Measurements from ENCODE around the gene INPP4A.
A peak's percentile ranks its signal among the peaks of the same experiment; 100 is the strongest.

Gene INPP4A

DNA sequence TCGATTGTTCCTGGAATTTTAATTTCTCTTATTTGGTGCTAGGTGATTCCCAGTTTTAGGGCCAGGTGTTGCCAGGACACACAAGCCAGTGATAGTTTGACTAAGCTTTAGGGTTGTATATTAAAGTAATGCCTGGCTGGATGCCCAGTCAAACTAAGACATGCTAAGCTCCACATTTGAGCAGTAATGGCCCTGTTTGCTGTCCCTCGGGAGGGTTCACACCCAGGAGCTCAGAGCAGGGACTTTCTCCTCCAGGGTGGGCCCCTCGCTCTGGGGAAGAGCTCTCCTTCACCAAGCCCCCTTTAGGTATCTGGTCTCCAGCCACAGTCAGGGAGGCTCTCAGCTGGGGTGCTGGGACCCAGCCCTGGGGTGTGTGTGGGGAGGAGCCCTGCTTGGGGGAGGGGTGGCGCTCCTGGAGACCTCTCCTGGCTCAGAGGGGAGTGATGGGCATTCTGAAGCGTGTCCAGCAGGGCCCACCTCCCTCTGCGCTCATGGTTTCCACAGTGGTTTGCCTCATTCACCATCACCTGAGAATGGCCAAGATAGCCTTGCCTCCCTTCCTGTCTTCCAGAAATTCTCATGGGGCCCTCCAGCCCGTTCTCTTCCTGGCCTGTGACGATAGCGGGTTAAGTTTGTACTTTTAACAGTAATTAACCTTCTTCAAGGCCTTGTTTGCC, 31.7 kb downstream of the INPP4A start:
- DNase-seq (ENCODE audit: low read depth): no peak

DNA sequence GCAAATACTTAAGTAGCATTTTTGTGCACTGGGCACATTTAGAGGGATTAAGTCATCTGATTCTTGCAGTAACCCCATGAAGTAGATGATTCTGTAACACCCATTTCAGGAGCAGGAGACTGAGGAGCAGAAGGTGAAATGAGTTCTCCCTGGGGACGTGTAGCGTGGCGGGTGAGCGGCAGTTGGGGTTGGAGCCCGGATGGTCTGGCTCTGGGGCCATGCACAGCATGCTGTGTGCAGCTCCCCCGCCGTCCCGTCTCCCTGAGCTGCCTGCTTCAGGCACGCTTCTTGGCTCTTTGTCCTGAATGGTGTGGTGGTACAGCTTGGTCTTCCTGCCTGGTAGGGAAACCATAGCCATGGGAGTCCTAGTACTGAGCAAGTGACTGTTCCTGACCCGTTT, 32.4 kb downstream of the INPP4A start:
- DNase-seq (ENCODE audit: low read depth): no peak

DNA sequence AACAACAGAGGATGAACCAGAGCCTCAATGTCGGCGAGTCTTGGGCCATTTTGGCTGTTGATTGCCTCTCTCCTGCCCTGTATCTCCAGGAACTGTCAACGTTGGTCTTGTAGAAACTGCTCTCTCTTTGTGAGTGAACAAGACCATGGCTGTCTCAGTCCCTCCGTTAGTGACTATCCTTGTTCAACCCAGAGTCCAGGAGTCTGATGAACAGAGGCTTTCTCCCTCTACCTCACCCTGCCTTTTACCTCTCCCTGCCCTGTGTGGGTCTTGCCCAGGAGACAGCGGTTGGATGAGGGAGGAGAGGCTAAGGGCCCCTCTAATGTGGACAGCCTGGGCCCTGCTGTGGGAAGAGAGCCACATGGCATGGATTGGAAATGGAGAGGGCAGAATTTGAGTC, 32.8 kb downstream of the INPP4A start:
- DNase-seq (ENCODE audit: low read depth): no peak

DNA sequence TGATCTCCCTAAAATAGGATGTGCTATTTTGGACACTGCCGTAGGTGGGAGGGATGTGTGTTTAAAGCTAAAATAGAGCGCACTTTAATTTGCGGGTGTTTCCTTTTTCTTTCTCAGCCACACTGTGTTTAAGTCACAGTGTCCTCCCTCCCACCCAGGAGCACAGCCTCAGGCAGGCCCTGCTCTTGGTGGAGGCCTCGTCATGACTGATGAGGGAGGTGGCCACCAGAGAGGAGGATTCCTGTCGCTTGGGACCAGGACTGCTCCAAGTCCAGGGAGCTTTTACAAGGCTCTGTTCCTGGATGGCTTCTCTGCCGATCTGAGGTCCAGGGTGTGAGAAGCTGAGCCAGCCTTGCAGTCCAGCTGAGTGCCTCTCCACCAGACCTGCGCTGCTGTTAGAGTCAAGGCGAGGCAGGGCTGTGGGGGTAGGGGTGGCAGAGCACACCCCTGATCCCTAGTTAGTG, 33.5 kb downstream of the INPP4A start:
- DNase-seq (ENCODE audit: low read depth): no peak

DNA sequence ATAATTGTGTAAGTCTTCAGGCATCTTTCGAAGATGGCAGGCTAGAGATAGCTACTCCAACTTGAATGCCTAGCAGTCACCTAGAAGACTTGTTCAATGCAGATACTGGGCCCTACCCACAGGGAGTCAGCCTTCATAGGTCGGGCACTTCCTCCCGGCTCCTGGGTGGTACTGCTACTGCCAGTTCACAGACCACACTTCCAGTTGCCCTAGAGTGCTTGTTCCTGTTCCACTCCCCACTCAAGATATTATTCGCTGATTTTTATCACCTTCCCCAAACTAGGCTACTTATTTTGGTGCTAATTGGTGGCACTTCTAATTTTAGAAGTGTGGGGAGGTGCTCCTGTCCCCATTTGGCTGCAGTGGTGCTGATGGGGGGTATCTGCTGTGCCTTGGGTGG, 34.2 kb downstream of the INPP4A start:
- DNase-seq (ENCODE audit: low read depth): no peak

DNA sequence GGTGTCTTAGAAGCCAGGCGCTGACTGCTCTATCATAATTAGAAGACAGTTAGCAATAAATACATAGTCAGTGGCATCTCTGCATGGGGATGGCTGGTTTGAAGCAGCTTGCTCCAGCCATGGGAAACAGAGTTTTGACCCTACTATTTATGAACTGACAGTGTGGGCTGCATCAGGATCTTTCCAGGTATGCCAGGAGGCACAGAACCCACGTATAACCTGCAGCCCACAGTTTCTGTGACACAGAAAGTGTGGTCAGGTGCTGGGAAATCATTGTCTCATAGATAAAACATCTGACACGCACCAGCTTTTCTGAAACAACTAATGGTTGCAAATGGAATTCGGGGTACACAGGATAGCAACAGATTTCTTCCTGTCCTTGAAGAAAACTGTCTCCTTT, 34.7 kb downstream of the INPP4A start:
- DNase-seq (ENCODE audit: low read depth): no peak

DNA sequence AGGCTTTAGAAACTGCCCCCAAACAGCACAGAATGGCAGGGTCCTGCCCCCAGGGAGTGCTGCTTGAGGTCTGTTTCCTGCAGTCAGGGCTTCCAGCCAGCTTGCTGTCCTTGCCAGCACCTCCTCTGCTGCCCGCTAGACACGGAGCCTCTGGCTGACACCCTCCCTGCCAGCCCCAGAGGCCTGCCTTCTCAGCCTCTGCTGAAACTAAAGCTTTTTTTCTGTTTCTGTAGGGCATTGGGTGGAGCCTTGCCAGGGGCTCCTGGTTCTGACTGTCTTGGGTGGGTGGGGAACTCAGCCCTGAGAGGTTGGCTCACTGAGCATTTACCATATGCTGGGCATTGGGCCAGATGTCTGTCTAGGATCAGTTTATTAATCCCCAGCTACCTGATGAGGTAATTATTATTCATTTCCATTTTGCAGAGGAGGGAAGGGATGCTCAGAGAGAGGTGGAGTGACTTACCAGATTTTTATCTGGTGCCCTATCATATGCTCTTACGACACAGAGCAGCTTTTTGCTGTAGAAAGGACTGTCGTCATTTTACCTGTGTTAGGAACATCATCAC, 35.4 kb downstream of the INPP4A start:
- peak; percentile 96 for DNase-seq (ENCODE audit: low read depth)

DNA sequence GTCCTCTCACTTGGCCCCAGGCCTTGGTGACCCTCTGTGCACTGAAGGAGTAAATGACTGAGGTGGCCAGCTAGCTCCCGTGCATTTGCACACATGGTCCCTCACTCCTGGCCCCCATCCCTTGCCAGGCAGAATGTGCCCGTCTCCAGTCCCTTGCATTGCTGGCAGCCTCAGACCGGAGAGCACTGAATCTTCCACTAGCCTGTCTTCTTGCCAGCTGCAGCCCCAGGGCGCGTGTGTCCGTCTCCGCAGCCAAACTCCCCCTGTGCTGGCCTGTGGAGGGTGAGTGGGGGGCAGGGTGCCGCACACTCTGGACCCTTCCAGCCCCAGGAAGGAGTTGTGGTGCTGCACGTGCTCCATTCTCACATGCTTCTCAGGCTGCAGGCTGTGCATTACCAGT, 35.9 kb downstream of the INPP4A start:
- no peak for DNase-seq (ENCODE audit: low read depth)

DNA sequence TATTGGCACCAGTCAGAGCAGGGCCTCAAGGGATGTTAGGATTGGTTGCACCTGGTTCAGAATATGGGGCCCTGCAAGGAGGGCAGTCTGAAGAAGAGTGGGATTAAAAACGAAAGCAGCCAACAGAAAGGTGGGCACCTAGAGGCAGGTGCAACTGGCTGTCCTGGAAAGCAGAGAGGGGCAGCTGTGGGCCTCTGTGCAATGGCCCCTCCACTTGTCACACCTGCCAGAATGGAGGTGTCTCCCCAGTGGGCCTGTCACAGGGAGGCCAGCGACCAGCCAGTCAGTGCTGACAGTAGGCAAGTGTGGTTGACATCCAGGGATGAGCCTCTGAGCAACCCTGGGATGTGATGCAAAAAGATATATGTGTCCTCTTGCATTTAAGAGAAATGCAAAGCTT, 37.7 kb downstream of the INPP4A start:
- no peak for DNase-seq (ENCODE audit: low read depth)

DNA sequence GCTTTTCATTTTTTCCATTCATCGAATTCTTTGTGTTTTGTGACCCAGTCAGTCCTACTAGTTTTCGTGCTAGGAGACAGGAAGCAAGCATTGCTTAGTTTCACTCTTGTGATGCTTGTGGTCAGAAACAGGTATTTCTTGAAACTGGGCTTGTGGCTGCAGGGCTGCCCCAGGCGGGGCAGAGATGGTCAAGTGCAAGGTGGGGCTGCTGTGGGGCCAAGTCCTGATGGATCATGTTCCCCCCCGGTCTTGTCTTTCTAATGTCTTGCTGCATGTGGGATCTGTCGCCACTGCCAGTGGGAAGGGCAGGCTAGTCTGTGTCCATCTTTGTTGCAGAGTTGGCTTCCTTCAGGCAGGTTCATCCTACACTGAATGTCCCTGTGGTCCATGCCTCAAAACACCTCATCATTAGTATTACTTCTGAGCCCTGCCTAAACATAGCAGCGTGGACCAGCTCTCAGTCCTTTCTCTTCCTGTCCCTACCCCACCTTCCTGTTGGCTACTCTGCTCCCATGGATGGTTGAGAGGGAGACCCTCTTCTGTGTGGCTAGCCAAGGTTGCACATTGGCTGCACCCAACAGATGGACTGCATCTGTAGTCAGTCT, 38.7 kb downstream of the INPP4A start:
- DNase-seq (ENCODE audit: low read depth): no peak

DNA sequence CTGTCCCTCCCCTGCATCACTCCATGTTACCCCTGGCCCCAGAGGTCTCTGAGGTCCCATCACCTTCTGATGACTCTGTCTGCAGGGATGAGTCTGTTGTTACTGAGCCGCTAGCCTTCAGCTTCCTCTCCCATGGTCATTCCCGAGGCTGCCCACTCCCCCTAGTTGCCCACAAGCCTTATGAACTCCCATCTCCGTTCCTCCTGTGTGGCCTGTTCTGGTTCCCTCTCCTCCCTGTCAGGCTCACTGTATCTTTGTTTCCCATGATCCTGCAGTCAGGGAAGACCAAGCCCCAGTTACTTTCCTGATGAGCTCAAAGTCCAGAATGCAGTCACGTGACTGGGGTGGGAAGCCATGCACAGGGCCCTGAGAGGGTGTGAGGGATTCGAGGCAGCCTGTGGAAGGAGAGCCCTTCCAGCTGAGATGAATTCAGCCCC, 39.5 kb downstream of the INPP4A start:
- DNase-seq (ENCODE audit: low read depth): no peak

DNA sequence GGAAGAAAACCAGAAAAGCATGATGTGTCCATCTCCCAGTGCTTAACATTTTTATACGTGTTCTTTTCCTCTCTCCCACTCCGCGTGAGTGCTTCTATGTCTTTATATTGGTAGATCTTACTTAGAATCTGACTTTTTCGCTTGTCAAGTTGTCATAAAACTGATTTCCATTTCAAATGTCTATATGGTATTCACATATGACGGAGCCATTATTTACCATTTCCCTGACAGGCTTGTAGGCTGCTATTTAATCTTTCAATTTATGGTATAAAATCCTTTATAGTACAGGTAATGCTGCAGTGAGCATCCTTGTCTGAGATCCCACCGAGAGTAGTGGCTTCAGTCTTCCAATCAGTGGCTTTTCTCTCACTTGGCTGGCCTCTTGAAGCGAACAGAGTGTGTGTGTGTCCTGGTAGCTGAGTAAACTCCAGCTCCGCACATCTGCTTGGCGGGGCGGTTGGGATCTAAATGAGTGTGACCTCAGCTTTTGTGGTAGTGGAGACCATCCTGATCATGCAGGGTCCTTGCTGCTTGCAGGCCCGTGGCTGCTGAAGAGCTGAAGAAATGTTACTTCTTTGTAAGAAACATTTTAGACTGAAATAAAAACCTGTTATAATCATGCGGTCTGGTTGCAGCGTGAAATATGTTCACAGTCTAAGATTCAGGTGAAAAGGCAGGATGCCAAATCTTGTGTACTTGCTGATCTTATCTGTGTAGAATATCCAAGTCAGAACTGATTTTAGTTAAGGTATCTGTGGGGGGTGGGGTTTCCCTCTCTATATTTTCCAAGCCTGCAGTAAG, 40.2 kb downstream of the INPP4A start:
- no peak for DNase-seq (ENCODE audit: low read depth)

DNA sequence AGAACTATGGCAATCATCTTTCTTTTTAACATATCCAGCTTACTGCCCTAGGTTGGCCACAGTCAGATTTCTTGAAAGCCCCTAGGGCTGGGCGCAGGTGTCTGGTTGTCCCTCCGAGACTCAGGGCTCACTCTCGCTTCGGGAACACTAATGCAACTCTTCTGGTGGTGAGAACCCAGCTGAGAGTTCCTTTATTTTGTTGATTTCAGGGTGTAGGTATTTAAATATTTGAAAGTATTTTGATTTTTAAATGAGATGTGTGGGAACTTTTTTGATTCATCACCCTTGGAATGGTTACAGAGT, 40.7 kb downstream of the INPP4A start:
- DNase-seq (ENCODE audit: low read depth): no peak

DNA sequence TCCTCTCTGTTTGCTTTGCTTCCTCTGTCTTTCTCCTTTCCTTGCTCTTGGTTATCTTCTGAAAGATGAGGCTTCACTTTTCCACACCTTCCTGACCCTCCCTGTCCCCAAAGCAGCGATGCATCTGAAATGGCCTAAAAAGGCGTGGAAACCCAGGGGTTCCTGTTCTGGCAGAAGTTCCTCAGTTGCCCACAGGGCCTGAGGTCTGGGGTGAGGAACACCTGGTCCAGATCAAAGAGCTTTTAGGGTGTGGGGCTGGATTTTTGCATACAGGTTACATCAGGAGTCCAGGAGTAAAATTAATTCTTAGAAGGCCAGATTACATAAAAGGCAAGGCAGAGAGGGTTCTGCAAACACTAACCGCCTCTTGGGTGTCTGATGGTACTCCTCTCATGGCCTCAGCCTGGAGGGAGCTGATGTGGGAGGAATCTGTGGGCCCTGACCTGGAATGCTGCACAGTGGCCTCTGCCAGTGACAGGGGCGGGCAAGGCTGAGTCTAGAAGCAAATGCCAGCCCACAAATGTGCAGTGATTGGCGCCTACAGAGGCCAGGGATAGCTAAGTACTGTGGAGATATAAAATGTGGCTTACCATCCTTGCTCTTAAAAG, 41.8 kb downstream of the INPP4A start:
- DNase-seq (ENCODE audit: low read depth): no peak

DNA sequence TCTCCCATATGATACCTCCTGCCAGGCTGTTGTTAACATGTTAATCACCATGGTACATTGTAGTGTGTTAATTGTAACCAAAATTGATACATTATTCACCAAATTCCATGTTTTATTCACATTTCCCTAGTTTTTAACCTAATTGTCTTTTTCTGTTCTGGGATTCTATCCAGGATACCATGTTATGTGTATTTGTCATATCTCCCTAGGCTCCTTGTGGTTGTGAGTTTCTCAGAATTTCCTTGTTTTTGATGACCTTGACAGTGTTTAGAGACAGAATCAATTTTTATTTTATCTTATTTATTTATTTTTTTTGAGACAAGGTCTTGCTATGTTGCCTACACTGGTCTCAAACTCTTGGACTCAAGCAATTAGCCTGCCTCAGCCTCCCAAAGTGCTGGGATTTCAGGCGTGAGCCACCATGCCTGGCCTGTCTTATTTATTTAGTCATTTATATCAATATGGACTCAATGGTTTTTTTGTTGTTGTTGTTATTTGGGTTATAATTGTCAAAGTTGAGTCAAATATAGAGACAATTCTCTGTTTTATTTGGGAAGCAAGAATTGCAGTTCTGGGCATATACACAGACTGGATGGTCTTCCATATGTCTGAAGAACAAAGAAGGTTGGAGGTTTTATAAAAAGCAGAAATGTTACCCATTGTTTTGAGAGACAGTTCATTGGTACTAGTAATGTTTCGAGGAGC, 42.6 kb downstream of the INPP4A start:
- no peak for DNase-seq (ENCODE audit: low read depth)

DNA sequence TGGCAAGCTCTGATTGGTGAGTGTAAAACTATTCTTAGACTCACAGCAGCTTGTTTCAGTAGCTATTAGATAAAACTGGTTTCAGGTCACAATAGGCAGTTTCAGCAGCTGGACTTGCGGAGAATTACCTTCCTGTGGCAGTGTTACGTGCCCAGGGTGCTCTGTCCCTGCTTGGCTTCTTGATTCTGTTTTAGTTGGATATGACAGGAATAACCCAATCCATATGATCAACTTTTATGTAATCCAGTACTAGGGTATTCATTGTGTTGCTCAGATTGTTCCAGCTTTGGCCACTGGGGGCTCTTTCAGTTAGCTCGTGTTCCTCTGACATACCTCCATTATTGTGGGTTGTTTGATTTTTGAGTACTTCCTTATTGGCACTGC, 43.1 kb downstream of the INPP4A start:
- no peak for DNase-seq (ENCODE audit: low read depth)

DNA sequence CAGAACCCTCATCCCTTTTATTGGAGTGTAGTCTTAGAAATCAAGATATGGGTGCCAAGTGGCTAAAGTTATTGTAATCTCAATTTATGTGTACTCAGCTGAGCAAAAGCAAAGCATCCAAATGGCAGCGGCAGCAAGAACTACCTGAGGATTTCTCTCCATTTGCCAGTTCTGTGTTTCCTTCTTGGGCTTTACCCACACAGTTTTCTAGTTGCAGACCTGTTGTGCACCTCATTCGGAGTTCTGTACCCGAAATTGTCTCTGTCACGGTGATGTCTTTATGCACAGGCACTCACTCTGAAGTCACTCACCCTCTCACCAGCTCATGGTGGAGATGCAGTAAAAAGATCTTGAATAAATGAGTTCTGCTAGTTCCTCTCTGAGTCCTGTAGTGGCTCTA, 43.6 kb downstream of the INPP4A start:
- DNase-seq (ENCODE audit: low read depth): no peak

DNA sequence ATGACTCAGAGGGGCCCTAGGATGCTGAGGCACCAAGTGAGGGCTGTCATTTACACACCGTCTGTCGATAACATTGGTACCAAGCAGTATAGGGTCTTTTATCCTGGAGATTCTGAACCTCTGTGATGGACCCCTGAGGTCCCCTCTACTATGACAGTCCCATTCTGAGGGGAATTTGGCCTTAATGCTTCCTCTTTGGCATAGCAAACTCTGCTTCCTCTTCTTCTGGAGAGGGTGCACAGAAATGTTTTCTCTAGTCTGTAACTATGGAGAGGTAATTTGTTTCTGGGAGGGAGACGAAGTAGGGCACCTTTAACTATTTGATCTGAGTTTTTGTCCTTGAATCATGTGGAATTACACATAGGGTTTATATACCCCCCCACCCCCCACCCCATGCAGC, 44.8 kb downstream of the INPP4A start:
- DNase-seq (ENCODE audit: low read depth): no peak

DNA sequence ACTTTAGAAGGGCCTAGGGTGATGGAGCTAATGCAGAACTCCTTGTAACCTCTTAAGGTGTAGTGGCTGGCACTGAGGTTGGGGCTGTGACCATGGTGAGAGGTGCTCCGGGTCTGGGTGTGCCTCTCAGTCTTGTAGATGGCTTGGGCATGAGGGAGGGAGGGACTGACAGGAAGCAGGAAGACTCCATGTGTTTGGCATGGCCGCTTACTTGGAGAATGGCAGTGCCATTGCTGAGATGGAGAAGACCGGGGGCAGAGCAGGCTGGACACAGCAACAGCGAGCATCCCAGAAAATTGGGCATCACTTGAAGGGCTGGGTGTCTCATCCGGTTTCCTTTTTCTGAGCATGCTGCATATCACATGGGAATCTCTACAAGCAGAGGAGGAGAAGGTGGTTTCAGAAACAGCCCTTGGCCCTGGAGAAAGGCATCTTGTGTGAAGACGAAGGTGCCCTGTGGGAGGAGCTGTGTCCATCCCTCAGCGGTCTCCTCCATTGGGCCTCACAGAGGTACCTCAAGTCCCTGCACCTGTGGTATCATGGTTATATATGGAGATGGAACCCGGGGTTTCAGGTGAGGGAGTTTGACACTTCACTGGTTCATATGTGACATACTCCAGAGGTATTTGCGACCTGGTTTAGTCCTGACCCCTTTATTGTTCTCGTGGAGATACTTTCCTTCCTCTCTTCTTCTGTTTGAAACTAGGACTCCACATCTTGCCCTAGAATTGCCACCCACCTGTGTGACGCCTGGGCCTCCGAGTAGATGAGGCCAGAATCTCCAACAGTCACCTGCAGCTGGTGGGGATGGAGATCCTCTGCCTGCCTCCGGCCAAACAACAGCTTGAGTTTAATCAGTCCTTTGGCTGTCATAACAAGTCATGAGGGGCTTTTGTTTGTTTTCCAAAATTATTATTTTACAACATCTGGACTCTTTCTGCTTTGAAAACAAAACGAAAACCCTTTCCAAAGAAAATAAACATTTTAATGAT, 45.6 kb downstream of the INPP4A start:
- no peak for DNase-seq (ENCODE audit: low read depth)

DNA sequence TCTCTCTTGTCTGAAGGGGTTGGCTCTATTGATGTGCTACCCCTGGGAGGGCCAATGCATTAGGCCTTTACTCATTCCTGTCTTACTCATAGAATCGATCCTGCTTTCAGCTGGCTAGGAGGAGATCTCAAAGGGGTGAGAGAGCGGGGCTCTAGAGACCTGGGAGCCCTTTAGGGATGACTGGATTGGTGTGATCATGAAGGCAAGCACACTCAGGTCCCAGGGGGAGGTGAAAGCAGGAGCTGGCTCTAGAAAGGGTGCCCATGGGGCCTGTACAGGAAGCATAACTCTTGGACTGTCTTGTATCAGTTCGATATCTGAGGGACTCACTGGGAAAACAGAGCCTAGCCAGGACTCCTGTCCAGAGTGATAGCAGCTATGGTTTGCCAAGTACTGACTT, 47.8 kb downstream of the INPP4A start:
- no peak for DNase-seq (ENCODE audit: low read depth)

DNA sequence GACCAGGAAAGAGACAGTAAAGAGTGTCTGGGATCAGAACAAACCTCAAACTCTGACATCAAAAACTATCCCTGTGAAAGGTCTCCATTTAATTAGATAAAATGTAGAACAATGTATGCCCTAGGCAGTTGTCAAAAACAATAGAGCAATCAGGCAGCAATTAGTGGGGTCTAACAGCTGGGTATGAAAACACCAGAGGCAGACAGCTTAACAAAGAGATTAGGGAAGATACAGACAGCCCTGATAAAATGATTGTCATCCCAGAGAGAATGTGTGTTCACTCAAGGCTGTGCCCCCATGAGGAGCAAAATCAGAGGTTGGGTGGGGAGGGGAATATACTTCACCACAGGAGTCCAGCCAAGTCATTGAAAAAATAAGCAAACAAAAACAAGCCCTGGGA, 50.0 kb downstream of the INPP4A start:
- DNase-seq (ENCODE audit: low read depth): no peak

Data from HS-5 (cell line).